HG03469 (cell line): ENCODE data around the gene MIP.
"Not testable (repeated sequence)": the region's sequence is repeated elsewhere in the genome, so short reads cannot be mapped to it uniquely, and the experiment has no call there.

Experiments used
- ATAC-seq: cut with Tn5 transposase; IDR thresholded peaks from one replicate; pipeline ENCODE4 v1.9.1; 2021; ENCODE audit warnings: mild to moderate bottlenecking, moderate library complexity, moderate number of reproducible peaks; ENCODE audit not compliant: unreplicated experiment

MIP gene

GRCh38 chr12:56454557-56454956 lies at the start of gene MIP:
Gene MIP, minus strand, starts transcription at chr12:56454657. Its CDS starts 44 bp downstream, at chr12:56454613.
- no peak for ATAC-seq

- not testable (repeated sequence) for ATAC-seq
Measured at GRCh38 chr12:56499879-56500278, 45.4 kb upstream of the MIP start.

DNA sequence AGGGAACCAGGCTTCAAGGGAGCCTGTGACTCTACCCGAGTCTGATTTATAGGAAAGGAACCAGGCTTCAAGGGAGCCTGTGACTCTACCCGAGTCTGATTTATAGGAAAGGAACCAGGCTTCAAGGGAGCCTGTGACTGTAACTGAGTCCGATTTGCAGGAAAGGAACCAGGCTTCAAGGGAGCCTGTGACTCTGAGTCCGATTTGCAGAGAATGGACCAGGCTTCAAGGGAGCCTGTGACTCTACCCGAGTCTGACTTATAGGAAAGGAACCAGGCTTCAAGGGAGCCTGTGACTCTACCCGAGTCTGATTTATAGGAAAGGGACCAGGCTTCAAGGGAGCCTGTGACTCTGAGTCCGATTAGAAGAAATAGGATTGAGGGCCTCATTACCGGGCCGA lies 45.0 kb upstream of the MIP start:
- not testable (repeated sequence) for ATAC-seq

DNA sequence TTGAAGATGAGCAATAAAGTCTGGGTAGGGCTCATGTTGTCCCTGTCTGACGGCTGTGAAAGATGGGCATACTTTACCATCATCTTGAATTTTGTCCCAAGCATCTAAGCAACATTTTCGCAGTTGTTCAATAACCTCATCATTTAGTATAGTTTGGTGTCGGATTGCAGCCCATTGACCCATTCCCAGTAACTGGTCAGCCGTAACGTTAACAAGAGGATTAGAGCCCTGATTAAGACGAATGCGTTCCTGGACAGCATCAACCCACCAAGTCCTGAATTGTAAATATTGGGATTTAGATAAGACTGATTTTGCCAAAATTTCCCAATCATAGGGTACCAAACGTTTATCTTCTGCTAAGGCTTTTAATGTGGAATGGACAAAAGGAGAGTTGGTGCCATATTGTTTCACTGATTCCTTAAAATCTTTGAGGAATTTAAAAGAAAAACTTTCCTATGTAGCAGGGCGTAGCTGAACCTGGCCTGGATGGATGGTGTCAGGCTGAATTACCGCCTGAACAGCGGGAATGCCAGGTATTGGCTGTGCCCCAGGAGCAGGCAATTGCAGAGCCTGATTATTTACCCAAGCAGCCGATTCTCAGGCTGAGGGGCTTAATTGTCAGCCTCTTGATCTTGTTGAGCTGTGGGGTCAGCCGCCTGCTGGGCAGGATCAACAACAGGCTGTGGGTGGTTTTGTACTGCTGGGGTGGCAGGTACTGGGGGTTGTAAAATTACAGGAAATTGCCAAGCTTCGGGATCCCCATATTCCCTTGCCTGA lies 43.9 kb upstream of the MIP start:
- not testable (repeated sequence) for ATAC-seq

DNA sequence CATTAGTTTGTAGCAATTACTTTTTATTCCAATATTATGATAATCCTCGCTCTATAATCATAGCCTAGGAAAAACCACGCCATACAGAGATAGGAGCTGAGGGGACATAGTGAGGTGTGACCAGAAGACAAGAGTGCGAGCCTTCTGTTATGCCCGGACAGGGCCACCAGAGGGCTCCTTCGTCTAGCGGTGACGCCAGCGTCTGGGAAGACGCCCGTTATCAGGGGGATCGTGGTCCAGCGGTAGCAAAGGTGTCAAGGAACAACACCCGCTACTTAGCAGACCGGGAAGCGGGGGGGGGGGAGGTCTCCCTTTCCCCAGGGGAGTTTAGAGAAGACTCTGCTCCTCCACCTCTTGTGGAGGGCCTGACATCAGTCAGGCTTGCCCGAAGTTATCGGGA lies 42.2 kb upstream of the MIP start:
- ATAC-seq, result not testable (repeated sequence)

DNA sequence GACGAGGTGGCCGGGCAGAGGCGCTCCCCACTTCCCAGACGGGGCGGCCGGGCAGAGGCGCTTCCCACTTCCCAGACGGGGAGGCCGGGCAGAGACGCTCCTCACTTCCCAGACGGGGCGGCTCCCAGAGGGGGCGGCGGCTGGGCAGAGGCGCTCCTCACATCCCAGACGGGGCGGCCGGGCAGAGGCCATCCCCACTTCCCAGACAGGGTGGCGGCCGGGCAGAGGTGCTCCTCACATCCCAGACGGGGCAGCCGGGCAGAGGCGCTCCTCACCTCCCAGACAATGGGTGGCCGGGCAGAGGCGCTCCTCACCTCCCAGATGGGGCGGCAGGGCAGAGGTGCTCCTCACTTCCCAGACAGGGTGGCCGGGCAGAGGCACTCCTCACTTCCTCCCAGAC lies 40.0 kb upstream of the MIP start:
- not testable (repeated sequence) for ATAC-seq

DNA sequence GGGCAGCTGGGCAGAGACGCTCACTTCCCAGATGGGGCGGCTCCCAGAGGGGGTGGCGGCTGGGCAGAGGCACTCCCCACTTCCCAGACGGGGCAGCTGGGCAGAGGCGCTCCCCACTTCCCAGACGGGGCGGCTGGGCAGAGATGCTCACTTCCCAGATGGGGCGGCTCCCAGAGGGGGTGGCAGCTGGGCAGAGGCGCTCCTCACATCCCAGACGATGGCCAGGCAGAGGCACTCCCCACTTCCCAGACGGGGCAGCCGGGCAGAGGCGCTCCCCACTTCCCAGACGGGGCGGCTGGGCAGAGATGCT lies 39.6 kb upstream of the MIP start:
- not testable (repeated sequence) for ATAC-seq

GRCh38 chr12:56493409-56494105 lies 39.1 kb upstream of the MIP start:
- ATAC-seq, result not testable (repeated sequence)

GRCh38 chr12:56490360-56490759 lies 35.9 kb upstream of the MIP start:
- ATAC-seq, result no peak

- ATAC-seq, result no peak
Measured at GRCh38 chr12:56488041-56488955, 33.8 kb upstream of the MIP start, which contains the start of gene GLS2. Gene GLS2, minus strand, starts transcription at chr12:56488161. Its CDS starts 43 bp downstream, at chr12:56488118.

DNA sequence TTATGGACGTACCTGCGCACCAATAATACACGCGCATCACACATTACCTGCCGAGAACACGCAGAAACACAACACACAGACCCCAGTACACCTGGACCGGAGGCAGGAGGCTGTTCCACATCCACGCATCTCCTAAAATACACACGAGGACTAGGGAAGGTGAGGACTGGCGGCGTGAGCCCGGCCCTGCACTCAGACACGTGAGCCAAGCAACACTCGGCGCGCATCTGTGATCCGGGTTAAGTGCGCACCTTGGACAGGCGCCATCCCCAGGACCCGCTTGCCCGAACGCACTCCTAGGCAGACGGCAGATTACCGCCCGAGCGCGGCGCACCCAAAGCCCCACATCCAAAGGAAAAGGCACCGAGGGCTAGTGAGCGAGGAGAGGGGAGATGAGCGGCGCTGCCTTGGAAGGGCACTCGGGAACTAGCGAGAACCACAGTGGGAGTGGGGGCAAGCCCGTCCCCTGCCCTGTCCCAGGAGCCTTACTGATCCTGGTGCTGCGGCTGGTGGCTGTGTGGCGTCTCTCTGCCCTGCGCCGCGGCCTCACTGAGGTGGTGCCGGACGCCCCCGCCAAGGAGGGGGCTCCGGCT lies 33.1 kb upstream of the MIP start:
- ATAC-seq, result no peak

DNA sequence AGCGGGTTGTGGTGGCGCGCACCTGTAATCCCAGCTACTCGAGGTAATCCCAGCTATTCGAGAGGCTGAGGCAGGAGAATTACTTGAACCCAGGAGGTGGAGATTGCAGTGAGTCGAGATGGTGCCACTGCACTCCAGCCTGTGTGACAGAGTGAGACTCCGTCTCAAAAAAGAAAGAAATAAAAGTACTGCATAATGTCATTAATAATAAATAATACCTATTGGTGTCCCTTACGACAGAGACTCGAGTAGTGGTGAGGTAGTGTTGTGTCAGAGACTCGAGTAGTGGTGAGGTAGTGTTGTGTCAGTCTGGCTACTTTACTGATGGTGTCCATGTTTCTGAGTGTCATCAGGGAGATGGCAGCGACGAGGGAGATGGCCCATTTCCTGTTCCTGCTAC lies 32.2 kb upstream of the MIP start:
- ATAC-seq, result no peak

DNA sequence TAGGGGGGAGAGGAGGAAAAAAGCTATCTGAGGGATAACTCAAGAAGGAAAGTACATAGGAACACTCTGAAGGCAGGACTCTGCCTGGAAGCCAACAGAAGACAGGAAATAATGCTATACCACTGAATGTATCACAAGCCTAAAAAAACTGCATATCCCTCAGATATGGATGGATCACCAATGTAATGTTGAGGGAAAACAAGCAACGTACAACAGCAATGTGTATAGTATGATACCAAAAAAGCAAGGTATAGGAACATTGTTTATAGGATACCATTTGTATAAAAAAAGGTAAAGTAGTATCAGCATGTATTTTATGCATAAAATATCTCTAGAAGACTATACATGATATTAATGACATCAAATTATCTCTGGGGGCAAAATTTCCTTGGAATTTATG lies 30.1 kb upstream of the MIP start:
- no peak for ATAC-seq

GRCh38 chr12:56479625-56480024 lies 25.2 kb upstream of the MIP start:
- ATAC-seq, result no peak

GRCh38 chr12:56477521-56478225 lies 23.2 kb upstream of the MIP start:
- ATAC-seq, result no peak

- no peak for ATAC-seq
Measured at GRCh38 chr12:56476972-56477432, 22.5 kb upstream of the MIP start.

DNA sequence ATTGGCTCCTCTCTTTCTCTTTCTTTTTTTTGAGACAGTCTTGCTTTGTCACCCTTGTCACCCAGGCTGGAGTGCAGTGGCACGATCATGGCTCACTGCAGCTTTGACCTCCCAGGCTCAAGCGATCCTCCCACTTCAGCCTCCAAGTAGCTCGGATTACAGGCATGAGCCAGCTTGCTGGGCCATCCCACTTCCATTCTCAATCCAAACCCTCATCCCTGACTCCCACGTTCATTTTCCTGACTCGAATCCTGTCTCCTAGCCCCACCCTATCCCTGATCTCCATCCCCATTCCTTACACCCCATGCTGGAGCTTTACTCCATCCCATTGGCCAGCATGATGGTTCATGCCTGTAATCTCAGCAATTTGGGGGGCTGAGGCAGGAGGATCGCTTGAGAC lies 21.7 kb upstream of the MIP start:
- no peak for ATAC-seq

DNA sequence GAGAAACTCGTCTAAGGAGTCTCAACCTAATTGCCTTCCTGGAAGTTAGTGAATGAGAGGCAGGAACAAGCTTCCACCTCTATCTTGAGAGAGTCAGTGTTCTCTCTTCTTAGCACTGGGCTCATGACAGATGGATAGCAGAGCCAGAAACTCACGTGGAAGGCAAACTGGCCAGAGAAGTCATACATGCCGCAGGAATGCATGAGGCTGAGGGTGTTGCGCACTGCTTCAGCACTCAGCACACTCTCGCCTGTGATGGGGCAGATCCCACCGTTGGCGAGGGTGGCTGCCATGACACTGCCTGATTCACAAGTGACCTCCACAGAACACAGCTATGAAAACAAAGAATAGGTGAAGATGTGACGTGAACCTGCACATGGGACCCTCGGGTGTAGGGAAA lies 19.9 kb upstream of the MIP start:
- no peak for ATAC-seq

DNA sequence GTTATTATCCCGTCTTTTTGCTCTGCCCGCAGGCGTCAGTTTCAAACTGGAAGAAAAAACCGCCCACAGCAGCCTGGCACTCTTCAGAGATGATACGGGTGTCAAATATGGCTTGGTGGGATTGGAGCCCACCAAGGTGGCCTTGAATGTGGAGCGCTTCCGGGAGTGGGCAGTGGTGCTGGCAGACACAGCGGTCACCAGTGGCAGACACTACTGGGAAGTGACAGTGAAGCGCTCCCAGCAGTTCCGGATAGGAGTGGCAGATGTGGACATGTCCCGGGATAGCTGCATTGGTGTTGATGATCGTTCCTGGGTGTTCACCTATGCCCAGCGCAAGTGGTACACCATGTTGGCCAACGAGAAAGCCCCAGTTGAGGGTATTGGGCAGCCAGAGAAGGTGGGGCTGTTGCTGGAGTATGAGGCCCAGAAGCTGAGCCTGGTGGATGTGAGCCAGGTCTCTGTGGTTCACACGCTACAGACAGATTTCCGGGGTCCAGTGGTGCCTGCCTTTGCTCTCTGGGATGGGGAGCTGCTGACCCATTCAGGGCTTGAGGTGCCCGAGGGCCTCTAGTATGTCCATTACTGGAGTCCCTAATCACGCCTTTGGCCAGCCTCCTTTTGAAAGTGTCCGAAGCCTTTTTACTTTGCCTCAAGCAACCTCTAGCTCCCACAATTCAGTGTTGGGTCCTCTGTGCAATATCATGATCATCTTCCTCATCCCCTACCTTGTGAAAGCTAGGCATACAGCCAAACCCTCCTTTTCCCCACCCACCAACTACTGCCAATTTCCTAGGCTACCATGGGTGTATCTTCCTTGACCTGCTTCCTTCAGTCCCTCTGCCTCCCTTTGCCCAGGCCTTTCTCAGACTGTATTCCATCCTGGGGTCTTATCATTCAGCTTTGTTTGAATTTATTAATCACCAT lies 14.8 kb upstream of the MIP start:
- no peak for ATAC-seq
